ENCODE results near the gene FRAS1. TPM values are rescaled to one million over a fixed set of nuclear protein-coding genes. Genes with fewer than 3 reads are reported as not detected.
"Not testable (repeated sequence)": the region's sequence is repeated elsewhere in the genome, so short reads cannot be mapped to it uniquely, and the experiment has no call there.

FRAS1 gene
- total RNA-seq, 1 donor from 2014 or later: 0.65 TPM

DNA sequence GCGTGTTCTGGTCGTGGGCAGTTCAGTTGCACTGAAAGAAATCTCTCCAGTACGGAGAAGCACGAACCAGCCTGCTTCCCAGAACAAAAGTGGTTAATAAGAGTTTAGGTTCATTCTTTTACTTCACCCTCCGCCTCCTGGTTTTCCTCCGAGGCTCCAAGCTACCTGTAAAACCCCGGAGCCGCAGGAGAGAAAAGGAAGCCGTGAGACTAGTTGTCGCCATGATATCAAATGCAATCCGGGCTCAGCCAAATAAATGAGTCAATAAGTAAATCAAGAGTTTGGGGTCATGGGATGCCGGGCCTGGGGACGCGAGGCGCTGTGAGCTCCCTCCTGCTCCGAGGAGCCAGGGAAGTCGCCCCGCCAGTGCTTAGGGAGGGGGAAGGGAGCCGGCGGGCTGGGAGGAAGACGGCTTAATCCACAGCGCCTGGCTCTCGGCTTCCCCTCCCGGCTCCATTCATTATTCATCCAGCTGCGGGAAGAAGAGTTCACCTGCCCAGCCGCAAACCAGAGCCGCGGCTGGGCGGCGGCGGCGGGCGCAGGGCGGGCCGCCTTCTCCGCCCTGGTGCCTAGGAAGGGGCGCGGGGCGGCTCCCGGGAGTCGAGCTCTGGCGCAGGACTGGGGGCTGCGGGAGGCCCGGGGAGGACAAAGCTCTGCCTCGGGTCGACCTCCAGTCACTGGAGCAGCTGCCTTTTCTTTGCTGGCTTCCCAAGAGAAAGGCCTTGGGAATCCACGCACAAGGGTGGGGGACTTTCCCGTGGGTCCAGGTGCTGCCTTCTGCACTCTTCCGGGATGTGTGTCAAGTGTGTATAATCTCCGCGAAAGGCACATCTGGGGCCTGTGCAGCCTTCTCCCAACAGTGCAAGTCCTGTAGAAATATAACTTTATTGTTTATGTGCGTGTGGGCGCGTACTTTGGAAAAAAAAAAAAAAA, 1.7 kb downstream of the FRAS1 start:
- ATAC-seq (peak; percentile 45), DNase-seq (ENCODE audit: low spot score) (peak; percentile 44)

DNA sequence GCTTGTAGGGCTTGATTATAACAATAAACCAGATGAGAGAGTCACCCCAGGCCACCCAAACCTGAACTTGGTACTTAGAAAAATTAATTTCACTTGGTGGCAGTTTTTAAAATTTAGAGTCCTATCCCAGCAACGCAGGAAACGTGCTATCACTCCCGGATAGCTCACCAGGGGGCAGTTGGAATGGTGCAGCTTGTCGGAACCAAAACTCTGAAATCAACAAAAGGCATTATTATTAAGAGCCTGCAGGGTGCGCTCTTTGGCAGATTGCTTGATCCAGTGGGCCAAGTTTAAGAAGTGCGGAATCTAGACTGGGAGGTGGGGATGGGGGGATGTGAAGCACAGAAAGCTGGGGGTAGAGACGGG, 2.4 kb downstream of the FRAS1 start:
- DNase-seq (ENCODE audit: low spot score): no peak
- ATAC-seq: peak; percentile 51

DNA sequence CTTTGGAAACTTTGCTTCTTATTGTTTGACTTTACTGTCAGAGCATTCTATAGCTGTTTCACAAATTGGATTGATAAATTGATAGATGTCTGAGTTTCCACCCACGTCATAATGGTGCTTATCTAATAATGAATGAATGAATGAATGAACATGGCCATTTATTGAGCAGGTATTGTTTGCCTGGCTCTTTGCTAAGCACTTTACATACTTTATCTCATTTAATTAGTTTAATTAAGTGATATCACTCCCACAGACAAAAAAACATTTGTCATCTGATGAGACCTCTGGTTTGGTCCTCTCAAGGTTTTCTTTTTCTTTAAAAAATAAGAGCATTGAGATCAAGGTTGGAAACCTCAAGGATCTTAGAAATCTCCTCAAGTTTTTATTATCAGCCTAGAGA, 2.8 kb downstream of the FRAS1 start:
- no peak for DNase-seq (ENCODE audit: low spot score)
- ATAC-seq: no peak

DNA sequence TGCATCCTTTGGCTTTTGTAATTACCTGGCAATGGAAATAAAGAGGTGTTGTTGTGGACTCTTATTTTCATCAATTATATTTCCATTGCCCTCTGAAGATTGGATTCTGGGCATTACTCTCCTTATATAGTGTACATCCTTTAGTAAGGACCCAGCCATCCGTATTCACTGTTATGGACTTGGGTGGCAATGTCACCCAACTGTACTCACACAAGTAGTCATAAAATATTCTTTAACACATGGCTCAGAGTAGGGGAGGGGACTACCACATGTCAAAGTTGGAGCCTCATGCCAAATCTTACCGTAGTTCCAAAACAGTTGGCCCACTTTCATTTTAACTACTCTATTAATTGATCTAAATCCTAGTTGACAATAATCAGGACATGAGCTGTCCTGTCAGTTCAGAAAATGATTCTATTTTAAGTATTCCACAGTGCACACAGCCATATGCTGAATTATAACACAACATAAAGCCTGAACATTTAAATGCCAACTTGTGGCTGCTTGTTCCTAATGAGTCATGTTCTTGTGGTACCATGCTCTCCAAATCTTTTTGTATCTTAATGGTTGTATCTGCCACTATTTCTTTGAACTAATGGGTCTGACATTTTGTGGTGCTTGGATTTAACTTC, 4.9 kb downstream of the FRAS1 start:
- ATAC-seq (no peak), DNase-seq (ENCODE audit: low spot score) (no peak)

DNA sequence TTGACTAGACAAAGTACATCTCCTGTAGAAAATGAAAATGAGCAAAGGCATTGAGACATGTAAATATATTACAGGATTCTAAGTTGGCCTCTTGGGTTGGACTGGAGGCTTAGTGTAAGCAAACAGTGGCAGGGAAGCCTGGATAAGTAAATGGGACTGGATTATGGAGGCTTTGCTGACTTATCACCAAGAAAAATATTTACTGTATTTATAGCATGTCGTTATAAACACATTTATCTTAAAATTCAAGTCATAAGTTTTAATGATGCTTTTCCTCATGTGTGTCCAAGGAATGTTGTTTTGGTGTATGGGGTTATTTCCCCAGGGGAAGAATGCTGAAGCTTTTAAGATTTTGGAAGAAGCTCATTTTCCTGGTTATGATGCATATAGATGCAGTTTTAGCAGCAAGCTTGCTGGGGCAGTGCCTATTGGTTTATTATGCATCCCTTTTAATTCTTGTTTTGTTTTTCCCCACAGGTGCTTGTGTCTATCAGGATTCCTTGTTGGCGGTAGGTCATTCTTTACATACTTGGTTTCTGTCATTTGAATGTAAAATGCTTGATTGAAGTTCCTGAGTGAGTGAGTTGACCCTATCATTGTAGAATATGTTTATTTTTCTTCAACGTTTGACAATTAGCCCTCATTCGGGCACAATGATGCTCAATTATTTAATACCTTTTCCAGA, 8.5 kb downstream of the FRAS1 start:
- DNase-seq (ENCODE audit: low spot score): no peak

DNA sequence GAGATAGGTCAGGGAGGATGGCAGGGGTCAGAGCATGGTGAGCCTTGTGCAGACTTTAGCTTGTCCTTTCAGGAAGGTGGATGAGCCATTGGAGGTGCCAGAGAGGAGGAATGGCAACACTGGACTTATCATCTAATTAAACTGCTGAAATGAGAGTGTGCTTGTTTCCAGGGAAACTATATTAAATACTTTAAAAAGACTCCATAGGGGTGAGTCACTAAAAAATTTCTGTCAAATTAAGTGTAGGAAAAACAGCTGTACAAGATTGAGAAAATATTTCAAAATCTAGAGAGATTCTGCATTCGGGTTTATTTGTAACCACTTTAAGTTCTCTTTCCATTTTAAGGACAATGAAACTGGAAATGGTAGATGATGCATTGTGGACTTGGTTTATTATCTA, 11.4 kb downstream of the FRAS1 start:
- ATAC-seq: no peak
- no peak for DNase-seq (ENCODE audit: low spot score)

More for the DNA sequence above, 8.5 kb downstream of the FRAS1 start:
- no peak for ATAC-seq

DNA sequence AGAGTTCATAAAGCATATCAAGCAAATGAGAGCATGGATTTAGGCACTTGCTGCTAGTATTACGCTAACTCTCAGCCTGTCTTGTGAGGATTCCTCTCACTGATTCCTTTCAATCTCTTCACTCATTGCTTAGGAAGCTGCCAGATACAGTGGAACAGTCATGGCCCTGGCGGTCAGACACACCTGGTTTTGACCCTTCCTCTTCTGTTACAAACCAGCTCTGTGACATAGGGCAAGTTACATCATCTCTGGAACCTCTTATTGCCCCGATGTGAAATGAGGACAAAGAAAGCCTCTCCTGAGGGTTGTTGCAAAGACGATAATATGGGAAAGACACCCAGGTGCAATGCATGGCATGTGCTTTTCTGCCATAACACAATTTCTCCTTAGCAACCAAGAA, 12.2 kb downstream of the FRAS1 start:
- DNase-seq (ENCODE audit: low spot score) (no peak), ATAC-seq (no peak)

DNA sequence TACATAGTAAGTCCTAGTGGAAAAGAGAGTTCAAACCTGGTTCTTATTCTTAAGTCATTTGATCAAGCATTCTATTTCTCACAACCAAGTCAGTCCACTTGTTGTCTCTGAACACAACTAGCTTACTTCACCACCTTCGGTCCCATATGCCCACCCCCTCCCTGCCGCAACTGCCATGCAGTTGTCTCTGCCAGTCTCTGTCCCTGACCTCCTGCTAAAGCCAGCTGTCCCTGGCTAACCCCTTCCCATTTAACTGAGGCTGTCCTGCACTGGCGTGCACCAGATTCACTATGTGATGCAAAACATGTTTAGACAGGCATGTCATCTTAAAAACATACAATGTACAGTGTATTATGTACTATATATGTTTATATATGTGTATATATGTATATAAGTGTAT, 12.7 kb downstream of the FRAS1 start:
- DNase-seq (ENCODE audit: low spot score) (no peak), ATAC-seq (no peak)

DNA sequence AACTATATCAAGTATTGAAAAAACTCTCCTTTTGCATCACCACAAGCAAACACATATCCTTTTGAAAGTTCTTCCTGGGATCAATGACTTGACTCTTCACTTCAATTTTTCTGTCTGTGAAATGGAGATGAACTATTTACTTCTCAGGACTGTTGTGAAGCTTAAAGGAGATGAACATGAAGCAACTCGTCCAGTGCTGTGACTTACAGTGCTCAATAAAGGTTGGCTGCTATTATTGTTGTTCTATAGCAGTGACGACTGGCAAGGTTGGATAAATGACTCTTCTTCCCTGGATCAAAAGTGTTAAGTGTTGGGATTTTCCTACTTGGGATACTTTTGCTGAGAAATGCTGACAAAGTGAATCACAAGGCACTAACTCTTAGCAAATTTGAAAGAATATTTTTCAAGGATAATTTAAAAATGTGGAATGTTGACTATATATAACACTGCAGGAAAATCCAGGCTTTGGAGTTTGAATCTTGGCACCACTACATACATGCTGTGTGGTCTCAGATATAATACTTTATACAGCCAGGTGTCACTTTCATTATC, 13.7 kb downstream of the FRAS1 start:
- DNase-seq (ENCODE audit: low spot score) (no peak), ATAC-seq (no peak)

DNA sequence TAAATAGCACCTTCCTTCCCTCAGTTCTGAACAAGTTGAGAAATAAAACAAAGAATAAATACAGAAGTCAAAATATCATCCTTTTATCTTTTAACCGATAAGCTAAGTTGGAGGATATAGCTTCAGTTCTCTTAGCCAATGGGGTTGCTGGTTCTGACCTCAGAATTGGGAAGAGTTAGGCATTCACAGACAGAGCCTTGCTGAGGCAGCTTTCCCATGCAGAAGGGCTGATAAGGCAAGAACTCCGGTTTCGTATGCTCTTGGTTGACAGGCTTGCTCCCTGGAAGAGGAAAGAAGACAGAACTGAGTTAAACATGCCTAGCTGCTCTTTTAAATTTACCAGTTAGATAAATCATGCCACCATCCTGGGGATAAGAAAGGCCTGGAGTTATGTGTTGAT, 17.6 kb downstream of the FRAS1 start:
- ATAC-seq: no peak
- no peak for DNase-seq (ENCODE audit: low spot score)

DNA sequence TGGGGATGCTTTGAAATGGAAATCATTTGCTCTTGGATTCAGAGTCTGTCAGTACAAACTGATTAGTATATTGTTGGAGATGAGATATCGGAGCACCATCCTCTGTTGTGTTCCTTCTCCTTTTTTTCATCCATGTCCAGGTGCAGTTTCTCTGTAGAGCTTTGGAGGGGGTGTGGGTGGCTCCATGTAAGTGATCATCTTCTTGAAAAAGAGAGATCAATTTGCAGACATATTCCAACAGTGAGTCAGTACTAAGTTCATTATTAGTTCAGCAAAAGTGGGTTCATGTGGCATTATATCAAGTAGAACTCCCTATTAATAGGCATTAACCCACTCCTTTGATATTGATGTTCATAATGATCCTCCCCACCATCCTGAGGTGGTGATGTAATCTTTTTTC, 18.9 kb downstream of the FRAS1 start:
- ATAC-seq (no peak), DNase-seq (ENCODE audit: low spot score) (no peak)

DNA sequence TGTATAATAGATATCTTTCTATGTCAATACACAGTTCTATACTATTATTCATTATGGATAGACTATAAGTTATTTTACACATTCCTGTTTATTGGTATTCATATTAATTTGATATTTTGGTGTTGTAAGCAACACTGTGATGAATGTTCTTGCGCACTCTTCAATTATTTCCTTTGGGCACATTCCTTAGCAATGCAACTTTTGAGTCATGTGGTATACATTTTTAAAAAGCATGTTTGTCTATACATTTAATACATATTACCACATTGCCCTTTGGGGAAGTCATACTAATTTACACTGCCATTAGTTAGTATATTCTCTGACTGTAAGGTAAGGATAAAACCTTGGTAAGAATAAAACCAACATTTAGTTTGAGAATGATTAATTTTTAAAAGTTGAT, 21.0 kb downstream of the FRAS1 start:
- ATAC-seq: no peak
- DNase-seq (ENCODE audit: low spot score): no peak

DNA sequence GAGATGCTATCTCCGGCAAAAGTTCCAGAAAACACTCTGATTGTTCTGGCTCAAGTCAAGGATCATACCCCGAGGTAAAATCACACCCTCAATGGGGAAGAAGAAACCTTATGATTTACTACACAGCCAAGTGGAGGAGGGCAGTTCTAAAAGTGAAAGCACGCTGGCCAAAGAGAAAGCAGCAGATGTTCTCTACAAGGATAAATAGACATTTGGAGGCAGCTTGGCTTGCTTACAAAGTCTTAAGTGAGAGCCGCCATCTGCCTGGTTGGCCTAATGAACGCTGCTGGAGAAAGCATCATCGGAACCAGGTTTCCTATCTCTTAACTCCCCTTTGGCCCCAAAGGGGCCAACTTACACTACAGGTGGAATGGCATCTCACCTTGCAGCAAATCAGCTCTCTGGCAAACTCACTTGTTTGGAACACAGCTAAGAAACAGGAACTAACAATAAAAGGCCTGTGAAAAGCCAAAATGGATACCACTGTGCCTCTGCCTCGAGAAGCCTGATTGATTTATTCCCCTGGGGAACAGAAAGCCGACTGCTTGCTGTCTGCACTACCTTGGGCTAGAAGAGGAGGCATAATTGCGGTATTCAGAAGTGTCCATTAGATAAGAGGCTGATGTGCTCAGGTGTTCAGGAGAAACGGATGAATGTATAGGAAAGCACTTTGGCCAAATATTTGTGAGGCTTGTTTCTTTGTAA, 22.8 kb downstream of the FRAS1 start:
- DNase-seq (ENCODE audit: low spot score) (no peak), ATAC-seq (no peak)

DNA sequence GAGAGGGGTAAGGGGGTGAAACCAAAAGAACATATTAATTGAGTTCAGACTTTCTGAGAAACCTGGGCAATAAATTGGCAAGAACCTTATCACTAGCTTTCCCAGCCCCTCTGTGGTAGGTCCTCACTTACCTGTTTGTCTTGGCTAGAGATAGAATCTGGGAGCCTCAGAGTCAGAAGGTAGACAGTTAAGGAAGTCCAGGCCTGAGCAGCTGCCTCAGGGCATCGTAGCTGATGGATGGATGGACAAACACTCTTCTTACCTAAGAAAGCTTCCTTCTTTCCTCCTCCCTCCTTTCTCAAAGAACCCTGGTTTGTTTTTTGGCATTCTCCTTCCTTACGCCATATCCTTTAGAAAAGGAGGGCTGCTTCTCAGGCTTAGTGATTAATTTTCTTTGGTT, 24.4 kb downstream of the FRAS1 start:
- ATAC-seq: no peak
- DNase-seq (ENCODE audit: low spot score): no peak

DNA sequence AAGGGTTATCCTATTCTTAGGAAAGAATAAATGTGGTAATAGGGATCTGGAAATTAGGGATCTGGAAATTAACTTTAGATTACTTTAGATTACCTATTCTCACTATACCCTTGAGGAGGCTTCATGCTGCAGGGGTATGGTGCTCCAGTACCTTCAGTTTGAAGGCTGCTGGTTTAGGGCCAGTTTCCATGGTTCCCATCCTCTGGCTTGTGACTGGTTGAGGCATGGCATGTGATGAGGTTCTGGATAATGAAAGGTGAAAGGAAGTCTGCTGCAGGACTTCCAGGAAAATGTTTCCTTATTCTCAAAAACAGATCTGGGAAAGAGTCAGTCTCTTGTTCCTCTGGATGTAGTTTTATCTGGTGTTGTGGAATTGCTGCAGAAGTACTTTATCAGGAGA, 25.9 kb downstream of the FRAS1 start:
- ATAC-seq: no peak
- DNase-seq (ENCODE audit: low spot score): no peak

DNA sequence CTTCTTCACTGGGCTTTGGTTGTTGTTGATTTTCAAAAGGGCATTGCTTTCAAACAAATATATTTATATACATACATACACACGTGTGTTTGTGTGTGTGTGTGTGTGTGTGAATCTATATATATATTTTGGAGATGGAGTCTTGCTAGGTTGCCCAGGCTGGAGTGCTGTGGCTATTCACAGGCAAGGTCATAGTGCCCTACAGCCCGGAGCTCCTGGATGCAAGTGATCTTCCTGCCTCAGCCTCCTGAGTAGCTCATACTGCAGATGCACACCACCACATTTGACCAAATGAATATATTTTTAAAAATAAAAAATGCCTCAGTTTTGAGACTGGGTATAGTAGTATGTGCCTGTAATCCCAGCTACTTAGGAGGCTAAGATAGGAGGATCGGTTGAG, 34.4 kb downstream of the FRAS1 start:
- ATAC-seq (no peak), DNase-seq (ENCODE audit: low spot score) (no peak)

DNA sequence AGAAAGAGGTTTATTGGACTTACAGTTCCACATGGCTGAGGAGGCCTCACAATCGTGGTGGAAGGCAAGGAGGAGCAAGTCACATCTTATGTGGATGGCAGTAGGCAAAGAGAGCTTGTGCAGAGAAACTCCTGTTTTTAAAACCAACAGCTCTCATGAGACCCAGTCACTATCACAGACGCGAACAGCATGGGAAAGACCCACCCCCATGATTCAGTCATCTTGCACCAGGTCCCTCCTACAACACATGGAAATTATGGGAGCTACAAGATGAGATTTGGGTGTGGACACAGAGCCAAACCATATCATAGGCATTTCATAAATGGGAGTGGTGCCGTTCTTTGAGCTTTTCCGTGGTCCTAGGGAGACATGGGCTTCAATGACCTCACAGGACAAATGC, 35.2 kb downstream of the FRAS1 start:
- ATAC-seq; DNase-seq (ENCODE audit: low spot score): not testable (repeated sequence)

DNA sequence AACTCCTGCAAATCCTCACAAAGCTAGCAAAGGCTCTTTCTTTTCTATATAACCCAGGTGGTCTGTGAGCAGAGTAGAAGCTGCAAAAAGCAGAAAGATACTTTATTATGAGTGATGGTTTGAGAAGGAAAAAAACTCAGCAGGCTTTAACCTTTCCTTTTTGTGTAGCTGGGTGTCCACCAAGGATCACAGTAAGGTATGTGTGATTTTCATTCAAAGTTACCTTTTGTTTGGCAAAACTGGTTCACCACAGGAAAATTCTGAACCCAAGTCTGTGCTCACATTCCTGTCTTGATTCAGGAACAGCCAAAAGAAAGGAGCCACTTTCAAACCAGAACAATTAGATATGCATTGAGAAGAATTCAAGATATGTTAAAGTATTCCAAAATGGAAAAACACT, 35.7 kb downstream of the FRAS1 start:
- DNase-seq (ENCODE audit: low spot score): no peak
- no peak for ATAC-seq

DNA sequence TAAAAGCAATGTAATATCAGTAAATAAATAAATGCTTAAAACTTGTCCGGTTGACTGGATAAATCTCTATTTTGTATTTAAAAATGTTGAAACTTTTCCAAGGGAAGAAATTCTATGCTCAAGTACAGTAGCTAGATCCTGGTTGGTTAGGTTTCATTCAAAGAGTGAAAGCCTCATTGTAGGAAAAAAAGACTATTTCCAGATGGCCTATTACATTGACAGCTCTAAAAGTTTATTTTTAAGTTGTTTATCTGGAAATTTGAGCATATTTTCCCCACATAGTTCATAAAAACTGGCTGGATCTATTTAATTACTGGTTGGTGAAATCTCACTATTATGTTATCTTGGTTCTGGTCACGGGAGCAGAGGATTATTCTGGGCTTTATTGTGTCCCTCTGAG, 38.0 kb downstream of the FRAS1 start:
- DNase-seq (ENCODE audit: low spot score) (no peak), ATAC-seq (no peak)

DNA sequence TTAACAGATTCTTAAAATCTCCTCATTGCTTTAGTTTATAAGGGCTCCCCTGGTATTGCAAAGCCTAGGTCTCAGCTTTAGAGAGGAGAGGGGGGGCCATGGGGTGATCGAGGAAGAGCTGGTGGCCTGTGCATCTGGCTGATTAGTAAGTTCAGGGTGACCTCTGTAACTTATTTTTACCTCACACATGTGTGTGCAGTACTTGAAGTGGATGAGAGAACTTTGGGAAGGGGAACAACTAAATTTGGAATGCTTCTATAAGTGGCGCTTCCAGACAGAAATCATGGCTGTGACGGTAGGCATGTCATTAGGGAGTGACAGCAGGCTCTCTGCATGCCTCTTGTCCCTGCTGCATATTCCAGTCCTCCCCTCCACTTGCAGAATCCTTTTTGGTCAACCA, 41.9 kb downstream of the FRAS1 start:
- DNase-seq (ENCODE audit: low spot score): no peak
- ATAC-seq: no peak

DNA sequence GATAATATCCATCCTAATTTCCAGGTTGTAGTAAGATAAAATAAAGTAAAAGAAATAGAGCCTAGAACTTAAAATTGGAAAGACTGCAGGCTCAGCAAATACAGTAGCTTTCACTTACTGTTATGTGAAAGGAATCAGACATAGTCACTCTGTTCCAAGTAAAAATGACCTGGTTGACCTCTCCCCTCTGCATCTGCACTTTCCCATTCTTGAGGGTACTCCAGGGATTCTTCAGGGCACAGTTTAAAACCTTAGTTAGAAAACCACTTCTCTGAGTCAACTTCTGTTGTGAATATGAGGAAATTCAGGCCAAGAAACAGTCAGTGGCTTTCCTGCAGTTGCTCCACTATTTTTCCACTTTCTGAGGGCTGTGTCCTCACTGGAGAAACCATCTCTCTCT, 42.9 kb downstream of the FRAS1 start:
- ATAC-seq (no peak), DNase-seq (ENCODE audit: low spot score) (no peak)
